HG03045 (cell line): ENCODE data around the gene PTPRS.

ENCODE experiments used
- ATAC-seq: cut with Tn5 transposase; IDR thresholded peaks from one replicate; pipeline ENCODE4 v1.9.1; 2021; ENCODE audit warnings: mild to moderate bottlenecking, moderate library complexity; ENCODE audit not compliant: unreplicated experiment

The PTPRS gene

DNA sequence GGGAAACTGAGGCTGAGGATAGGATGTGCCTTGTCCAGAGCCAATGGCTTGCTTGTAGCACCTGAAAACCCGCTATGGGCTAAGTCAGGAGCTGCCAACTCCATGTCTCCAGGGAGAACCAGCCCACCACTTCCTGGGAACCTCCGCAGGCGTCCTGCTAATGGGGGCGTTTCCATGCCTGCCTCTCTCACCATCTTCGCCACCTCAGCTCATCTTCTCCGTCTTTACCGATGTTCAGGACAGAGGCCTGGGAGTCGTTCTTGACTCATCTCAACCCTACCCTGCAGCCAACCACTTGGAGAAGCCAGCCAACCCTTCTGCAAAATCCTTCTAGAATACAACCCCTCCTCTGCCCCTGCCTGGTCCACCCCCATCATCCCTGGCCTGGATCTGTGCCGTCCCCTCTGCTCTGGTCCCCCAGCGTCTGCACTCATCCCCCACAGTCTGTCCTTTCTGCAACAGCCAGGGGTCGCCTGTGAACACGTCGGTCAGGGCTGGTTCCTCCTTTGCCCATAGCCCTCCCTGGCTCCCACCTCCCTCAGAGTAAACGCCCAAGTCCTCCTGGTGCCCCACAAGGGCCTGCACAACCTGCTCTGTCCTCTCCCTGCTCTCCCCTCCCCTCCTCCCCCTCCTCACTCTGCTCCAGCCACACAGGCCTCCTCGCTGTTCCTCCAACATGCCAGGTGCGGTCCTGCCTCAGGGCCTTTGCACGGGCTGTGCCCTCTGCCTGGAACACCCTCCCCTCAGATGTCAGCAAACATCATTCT is 31.0 kb downstream of the PTPRS start:
- ATAC-seq = no peak

DNA sequence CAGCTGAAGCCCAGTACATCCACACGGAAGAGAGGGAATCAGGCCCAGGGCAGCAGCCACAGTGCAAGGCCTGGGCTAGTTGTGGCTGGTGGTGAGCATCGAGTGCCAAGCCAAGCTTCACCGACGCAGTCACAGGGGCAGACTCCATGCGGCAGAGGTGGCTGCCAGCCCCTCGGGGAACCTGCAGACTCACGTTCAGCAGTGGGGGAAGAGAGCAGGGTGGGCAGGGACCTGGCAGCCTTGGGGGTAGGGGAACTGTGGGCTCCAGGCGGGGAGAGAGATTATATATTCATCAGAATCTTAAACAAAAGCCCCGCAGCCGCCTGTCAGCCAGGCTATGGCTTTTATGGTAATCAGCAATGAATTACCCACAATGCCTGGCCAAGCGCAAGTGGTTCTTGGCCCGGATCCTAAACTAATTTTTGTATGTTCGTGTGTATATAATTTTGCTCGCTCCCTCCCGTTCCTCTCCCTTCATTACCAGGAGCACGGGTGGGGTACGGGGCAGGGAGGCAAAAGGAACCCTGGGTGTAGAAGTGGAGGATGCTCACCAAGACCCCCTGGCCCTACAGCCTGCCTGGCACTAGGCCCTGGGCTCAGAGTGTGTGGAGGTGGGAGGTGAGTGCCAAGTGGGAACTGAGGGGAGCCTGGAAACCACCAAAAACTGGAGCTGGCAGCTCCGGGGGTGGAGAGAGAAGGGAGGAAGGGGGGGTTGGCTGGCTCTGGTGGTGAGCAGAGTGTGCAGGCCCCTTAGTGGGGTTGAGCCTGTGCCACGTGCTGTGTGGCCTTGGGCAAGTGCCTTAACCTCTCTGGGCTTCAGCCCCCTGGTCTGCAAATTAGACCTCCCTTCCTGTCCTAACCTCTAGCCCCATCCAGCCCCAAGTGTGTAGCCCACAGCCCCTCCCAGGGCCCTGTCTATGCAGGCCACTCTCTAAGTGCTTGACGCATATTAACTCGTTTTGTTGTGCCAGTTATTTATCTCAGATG is 31.9 kb downstream of the PTPRS start:
- no peak for ATAC-seq

DNA sequence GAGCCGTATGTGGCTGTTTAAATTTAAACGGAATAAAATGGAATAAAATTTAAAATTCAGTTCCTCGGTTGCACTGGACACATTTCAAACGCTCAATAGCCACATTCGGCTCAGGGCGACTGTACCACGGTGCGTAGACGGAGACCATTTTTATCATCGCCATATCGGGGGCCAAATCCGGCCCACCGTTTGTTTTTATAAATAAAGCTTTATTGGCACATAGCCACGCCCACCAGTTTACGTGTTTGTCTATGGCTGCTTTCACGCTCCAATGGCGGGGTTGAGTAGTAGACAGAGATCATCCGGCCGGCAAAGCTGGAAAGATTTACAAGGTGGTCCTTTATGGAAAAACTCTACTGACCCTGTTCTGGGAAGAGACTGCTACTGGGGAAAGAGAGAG is 33.0 kb downstream of the PTPRS start:
- no peak for ATAC-seq

DNA sequence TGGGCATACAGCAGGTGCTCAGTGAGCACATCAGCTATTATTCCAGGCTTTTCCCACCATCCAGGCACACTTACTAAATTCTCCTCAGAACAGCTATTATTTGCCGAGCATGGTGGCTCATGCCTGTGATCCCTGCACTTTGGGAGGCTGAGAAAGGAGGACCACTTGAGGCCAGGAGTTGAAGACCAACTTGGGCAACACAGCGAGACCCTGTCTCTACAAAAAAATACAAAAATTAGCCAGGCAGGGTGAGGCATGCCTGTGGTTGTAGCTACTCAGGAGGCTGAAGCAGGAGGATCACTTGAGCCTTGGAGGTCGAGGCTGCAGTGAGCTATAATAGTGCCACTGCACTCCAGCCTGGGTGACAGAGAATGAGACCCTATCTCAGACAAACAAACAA is 35.4 kb downstream of the PTPRS start:
- ATAC-seq = no peak

DNA sequence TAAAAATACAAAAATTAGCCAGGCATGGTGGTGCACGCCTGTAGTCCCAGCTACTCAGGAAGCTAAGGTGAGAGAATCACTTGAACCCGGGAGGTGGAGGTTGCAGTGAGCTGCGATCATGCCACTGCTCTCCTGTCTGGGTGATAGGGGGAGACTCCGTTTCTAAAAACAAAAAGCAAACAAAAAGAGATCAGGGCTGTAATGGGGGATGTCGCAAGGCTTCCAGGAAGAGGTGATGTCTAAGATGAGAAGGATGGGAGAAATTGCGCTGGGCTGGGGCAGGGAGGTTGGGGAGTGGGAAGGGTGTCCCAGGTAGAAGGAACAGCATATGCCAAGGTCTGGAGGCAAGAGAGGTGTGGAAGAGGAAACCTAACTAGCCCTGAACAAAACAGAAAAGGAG is 36.1 kb downstream of the PTPRS start:
- ATAC-seq = no peak

DNA sequence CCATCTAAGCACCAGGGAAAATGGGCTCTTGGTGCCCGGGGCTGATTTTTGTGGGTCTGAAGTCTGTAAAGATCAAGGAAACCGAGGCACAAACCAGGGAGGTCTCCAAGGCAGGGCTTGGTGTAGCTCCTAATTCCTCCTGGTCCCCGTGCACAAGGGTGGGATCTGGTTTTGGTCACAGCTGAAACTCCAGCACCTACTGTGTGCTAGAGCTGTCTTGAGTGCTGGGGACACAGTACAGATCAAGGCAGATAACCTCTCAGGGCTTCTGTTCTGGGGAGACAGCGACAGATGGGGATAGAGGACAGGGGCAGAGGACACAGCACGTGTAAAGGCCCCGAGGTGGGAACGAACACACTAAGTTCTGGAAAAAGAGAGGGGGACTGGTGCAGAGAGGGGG is 37.4 kb downstream of the PTPRS start:
- ATAC-seq = no peak

DNA sequence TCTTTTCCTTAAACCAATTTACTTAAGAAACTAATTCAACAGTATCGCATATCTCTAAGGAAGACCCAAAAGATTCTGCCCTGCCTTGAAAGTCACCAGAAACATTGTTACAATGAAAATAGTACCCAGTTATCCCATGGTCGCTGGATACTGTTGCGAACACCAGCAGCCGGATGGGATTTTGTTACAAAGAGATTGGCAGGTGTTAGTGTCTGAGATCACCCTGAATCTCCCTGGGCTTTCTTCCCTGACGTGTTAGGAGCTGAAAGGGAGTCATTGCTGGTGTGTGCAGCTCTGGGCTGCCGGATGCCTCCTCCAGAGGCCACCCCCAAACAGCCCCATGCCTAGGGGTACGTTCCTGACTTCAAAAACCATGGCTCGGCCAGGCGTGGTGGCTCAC is 38.2 kb downstream of the PTPRS start:
- ATAC-seq = no peak

DNA sequence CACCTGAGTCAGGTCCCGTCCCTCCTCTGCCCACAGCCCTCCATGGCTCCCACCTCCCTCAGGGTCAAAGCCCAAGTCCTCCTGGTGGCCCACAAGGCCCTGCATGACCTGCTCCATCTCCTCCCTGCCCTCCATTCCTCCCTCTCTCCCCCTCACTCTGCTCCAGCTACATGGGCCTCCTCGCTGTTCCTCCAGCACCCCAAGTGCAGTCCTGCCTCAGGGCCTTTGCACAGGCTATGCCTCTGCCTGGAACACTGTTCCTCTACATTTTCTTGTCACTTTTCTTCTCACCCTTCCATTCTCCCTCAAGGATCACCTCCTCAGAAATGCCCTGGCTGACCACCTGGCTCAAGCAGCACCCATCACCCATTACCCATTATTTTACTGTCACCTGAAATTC is 41.5 kb downstream of the PTPRS start:
- no peak for ATAC-seq

DNA sequence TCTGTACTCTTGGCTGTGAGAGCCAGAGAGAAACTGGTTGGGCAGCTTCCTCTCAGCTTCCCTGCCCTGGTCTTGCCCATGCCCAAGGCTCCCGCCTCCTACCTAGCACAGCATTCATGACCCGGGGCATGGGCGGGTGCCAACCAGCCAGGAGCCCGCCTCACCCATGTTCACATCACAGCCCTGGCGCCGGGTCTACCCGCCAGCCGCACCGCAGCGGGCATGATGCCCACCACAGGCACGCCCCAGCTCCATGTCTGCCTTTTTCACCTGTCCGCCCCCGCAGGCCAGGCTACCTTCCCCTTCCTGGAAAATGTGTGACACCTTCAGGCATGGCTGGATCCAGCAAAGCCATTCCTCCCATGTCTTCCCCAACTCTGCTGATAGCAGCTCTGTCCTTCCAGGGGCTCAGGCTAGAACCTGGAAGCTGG is 42.1 kb downstream of the PTPRS start:
- no peak for ATAC-seq

DNA sequence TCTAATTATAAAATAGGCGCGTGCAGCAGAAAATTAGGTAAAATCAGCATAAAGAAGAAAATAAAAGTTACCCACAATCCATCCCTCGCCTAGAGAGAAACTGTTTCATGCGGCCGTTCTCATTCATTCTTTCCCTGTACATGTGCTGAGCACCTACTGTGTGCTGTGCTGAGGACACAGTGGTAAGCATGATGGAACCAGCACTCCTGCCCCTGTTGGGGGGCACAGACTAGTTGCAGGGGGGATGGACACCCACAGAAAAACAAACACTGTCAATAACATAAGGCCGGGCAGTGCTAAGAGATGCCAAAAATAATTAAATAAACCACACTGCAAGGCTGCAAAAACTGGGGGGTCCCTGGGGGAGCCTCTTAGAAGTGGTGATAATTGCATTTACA is 43.3 kb downstream of the PTPRS start:
- no peak for ATAC-seq

DNA sequence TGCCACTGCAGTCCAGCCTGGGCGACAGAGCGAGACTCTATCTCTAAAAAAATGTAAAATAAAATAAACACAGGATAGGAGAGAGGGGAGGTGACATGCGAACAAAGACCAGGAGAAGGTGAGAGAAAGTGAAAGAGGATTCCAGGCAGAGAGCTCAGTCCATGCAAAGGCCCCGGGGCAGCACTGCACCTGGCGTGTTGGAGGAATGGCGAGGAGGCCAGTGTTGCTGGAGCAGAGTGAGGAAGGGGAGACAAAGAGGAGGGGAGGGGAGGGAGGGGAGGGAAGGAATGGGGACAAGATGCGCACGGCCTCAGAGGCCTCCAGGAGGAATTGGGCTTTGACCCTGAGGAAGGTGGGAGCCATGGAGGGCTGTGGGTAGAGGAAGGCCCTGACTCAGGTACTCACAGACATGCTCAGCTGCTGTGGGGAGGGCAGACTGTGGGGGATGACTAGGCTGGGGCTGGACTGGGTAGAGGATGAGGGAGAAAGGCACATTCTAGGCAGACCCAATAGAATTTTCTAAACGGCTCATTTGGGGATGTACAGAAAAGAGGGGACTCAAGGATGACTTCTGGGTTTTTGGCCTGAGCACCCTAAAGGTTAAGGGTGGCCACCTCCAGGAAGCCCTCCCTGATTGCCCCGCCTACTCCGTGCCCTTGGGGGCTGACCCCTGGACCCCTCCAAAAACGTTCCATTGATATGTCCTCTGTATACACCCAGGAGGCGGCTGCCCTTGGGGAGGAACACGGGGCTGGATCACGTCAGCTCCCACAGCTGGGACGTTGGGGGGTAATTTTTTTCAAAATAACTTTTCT is 43.9 kb downstream of the PTPRS start:
- no peak for ATAC-seq

DNA sequence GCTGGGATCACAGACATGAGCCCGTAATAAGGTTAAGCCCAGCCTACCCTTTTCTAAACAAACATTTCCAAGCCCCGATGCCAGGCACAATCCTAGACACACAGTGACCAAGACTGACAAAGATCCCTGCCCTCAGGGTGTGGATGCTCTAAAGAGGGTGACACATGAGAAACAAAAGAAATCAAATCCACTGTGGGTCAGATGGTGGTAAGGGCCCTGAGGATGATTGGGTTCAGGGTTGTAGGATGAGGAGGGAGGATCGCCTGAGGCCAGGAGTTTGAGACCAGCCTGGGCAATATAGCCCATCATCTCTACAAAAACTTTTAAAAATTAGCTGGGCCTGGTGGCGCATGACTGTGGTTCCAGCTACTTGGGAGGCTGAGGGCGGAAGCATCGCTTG is 44.6 kb downstream of the PTPRS start:
- ATAC-seq = no peak

DNA sequence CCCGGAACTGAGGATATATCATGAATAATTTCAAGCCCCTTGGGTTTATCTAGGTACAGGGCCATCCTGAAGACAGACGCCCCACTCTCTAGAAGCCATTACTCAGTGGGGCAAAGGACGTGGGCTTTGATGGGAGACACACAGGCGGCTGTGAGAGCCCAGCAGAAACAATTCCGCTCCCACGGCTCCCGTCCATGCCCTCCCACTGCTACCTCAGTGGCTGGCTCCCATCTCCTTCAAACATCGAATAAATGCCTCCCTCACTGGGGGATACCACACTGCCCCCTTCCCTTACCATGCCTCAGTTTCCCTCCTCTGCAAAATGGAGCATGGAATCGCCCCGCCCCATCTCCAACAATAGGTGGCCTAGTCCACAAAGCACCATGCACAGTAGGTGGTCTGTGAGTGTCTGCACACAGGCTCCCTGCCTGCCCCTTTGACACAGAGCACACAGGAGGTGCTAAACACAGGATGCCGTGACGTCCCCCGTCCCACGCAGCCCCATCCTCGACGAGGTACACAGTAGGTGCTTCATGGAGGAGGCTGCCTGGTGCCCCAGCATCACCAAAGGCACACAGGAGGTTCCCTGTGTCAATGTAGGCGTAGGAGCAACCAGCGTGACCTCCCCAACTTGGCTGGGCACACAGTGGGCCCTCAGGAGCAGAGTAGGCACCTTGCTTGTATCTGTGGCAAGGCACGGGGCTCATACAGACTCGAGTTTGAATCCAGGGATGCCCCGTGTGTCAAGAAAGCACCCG is 46.0 kb downstream of the PTPRS start:
- no peak for ATAC-seq

DNA sequence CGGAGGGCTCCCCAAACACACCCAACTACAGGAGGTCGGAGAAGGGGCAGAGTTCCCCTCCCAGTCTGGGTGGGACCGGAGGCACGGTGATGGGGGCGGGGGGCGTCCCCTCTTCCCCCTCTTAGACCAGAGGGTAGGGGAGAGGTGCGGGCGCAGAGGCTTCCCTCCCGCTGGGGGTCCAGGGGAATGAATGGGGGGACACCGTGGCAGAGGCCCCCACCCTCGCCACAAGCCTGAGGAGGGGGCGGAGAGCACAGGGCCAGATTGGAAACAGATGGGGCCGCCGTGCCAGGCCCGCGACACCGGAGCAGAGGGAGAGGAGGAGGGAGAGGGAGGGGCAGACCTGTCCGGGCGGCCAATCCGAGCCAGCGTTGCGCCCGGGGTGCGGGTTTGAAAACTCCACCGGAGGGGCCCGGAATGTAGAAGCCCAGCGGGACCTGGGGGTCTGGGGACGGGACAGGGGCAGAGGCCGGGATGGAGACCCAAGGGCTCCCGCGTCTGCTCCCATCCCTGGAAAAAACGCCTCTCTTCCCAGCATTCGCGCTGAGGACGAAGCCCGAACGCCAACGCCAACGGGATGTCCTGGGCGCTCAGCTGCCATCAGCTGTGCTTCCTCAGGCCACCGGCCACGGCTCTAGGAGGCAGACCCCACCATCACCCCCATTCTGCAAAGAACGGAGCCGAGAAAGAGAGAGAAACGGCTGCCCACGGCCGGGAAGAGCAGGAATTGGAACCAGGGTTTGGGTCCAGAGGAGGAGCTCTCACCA is 46.8 kb downstream of the PTPRS start:
- ATAC-seq = no peak

DNA sequence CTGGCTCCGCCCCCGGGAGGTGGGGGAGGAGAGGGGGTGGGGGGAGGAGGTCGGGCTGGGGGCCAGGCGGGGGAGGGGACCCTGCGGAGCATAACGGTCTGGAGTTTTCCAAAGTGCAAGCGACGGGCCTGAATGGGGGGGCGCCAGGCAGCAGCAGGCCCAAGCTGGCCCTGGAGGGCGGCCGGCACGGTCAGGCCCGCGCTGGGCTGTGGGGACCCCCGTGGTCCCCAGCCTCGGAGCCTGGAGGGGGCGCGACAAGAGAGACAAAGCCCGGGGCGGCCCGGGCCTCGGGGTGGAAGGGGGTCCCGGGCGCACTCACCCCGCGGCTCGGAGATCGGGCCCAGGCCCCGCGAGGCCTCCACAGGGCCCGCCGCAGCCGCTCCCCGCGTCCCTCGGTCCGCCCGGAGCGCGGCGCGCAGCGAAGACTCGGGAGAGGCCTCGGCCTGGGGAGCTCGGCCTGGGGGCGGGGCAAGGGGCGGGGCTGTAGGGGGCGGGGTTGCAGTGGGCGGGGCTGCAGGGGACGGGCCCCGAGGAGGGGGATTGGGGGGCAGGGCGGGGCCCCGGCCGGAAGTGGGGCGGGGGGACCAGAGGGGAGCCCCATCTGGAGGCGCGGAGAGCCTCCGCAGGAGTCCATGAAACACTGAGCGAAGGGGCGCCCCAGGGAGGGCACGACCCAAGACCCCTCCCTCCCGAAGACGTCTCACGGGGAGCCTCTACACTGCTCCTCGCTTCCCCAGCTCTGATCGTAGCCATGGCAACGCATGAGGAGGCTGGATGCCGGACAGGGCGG is 47.6 kb downstream of the PTPRS start:
- ATAC-seq = no peak

DNA sequence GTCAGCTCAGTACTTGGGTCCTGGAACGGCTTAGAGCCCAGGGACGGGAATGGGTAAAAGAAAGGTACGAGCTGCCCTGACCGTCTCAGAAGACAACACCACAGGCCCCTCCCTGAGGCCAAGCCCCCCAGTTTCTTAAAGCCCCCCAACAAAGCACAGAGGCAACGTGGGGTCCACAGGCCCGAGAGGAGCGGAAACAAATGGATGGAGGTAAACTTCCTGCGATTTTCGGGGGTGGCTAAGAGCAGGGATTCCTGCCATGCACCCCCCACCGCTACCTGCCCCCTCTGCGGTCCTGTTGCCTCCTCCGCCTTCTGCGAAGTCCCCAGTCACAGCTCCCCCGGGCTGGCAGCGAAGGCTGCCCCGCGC is 48.2 kb downstream of the PTPRS start:
- no peak for ATAC-seq

DNA sequence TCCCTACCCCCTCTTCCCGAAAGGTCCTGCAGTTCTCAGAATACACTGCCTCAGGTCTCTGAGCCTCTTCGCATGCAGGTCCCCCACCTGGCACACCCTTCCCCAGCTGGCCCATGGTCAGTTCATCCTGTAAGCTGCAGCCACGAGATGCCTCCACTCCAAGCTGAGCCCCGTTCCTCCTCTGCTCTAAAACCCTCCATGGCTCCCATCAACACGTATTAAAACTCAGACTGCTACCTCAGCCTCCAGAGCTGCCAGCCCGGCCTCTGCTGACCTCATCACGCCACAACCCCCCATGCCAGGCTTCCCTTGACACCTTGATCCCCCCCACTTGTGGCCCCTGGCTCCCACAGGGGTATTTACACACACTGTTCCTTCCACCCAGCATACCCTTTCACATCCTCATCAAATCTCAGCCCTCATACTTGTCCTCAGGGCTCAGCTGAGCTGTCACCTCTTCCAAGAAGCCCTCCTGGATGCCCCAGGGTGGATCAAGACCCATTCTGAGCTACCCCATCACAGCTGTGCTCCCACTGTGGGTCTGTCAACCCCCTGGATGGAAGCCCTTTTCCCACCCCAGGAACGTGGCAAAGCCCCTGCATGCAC is 48.9 kb downstream of the PTPRS start:
- no peak for ATAC-seq
